Measurements from ENCODE around the gene RAB11FIP4.

DNA sequence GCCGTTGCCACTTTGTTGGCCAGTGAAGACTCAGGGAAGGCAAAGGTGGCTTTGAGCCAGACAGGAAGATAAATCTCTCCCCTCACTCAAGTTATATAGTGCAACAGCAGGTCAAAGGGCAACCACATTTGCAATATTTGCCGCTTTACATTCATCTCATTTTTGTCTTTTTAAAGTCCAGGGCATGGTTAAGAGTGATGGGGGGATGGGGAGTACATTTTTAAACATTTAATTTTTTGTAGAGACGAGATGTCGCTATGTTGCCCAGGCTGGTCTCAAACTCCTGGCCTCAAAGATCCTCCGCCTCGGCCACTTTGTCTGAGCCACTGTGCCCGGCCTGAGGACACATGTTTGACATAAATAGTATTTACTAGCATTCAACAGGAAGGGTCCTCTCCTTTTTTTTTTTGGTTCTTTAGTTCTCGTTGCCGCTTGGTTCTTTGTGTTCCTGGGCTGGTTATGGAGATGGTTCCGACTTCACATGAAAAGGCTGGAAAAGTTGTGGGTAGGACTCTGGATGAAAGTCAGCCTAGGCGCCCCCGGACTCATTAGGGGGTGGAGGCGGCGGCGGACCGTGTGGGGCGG is 95.7 kb downstream of the RAB11FIP4 start:
- no peak for TF ChIP-seq CEBPB (tag; IDR thresholded peaks at IDR 0.05)
- TF ChIP-seq, protein P1, sequence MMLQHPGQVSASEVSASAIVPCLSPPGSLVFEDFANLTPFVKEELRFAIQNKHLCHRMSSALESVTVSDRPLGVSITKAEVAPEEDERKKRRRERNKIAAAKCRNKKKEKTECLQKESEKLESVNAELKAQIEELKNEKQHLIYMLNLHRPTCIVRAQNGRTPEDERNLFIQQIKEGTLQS (IDR thresholded peaks at IDR 0.05): no peak
- TF ChIP-seq, protein P1 (CRISPR knock-in tag; conservative IDR thresholded peaks at IDR 0.05): no peak
- no peak for TF ChIP-seq CHD2 (IDR thresholded peaks at IDR 0.05; ENCODE audit: low read depth, low read length)
- TF ChIP-seq, protein P2, sequence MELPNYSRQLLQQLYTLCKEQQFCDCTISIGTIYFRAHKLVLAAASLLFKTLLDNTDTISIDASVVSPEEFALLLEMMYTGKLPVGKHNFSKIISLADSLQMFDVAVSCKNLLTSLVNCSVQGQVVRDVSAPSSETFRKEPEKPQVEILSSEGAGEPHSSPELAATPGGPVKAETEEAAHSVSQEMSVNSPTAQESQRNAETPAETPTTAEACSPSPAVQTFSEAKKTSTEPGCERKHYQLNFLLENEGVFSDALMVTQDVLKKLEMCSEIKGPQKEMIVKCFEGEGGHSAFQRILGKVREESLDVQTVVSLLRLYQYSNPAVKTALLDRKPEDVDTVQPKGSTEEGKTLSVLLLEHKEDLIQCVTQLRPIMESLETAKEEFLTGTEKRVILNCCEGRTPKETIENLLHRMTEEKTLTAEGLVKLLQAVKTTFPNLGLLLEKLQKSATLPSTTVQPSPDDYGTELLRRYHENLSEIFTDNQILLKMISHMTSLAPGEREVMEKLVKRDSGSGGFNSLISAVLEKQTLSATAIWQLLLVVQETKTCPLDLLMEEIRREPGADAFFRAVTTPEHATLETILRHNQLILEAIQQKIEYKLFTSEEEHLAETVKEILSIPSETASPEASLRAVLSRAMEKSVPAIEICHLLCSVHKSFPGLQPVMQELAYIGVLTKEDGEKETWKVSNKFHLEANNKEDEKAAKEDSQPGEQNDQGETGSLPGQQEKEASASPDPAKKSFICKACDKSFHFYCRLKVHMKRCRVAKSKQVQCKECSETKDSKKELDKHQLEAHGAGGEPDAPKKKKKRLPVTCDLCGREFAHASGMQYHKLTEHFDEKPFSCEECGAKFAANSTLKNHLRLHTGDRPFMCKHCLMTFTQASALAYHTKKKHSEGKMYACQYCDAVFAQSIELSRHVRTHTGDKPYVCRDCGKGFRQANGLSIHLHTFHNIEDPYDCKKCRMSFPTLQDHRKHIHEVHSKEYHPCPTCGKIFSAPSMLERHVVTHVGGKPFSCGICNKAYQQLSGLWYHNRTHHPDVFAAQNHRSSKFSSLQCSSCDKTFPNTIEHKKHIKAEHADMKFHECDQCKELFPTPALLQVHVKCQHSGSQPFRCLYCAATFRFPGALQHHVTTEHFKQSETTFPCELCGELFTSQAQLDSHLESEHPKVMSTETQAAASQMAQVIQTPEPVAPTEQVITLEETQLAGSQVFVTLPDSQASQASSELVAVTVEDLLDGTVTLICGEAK (IDR thresholded peaks at IDR 0.05): peak; percentile 41; the same call in 1 of the 2 replicates
- TF ChIP-seq, protein P2 (CRISPR knock-in tag; IDR thresholded peaks at IDR 0.05): no peak
- no peak for TF ChIP-seq ZNF431 (CRISPR knock-in tag; IDR thresholded peaks at IDR 0.05)
- no peak for TF ChIP-seq SMARCC2 (IDR thresholded peaks at IDR 0.05; ENCODE audit: low read depth)
- TF ChIP-seq RHOXF2B (CRISPR knock-in tag; conservative IDR thresholded peaks at IDR 0.05): no peak
- TF ChIP-seq PTRF (tag; IDR thresholded peaks at IDR 0.05): no peak
- TF ChIP-seq RBM14 (IDR thresholded peaks at IDR 0.05; ENCODE audit: borderline replicate concordance, insufficient read depth, low read depth, low read length): no peak
- TF ChIP-seq YY1 (IDR thresholded peaks at IDR 0.05; ENCODE audit: borderline replicate concordance in 1 of 3, control insufficient read depth in 1 of 3, extremely low read depth in 1 of 3, insufficient read depth in 3 of 3, insufficient read length in 1 of 3, insufficient replicate concordance in 2 of 3, low read depth in 1 of 3, low read length in 2 of 3): no peak
- no peak for TF ChIP-seq CBFB (CRISPR knock-in tag; IDR thresholded peaks at IDR 0.05)
- no peak for TF ChIP-seq FOXK1 (CRISPR knock-in tag; IDR thresholded peaks at IDR 0.05; ENCODE audit: borderline replicate concordance)
- TF ChIP-seq NFYB (IDR thresholded peaks at IDR 0.05; ENCODE audit: extremely low read depth, insufficient read length): no peak
- TF ChIP-seq FOXA1 (IDR thresholded peaks at IDR 0.05; ENCODE audit: borderline replicate concordance): no peak

Measured in K562 (cell line).